22Rv1 (cell line): ENCODE measurements around the gene GRM4.

Experiments
- H3K27ac ChIP-seq: fragments of 450-650 bp; 2 replicates; pipeline ENCODE4 v1.5.1; 2017
- ZFX ChIP-seq: fragments of 450-650 bp; IDR thresholded peaks from 2 replicates; pipeline ENCODE4 v1.6.1; 2017; ENCODE audit warnings: antibody characterized with exemption, borderline replicate concordance
- TF ChIP-seq, protein P1 (sequence below): fragments of 450-650 bp; IDR thresholded peaks from 2 replicates; pipeline ENCODE4 v1.5.1; 2017; ENCODE audit warnings: mild to moderate bottlenecking

The GRM4 gene

DNA sequence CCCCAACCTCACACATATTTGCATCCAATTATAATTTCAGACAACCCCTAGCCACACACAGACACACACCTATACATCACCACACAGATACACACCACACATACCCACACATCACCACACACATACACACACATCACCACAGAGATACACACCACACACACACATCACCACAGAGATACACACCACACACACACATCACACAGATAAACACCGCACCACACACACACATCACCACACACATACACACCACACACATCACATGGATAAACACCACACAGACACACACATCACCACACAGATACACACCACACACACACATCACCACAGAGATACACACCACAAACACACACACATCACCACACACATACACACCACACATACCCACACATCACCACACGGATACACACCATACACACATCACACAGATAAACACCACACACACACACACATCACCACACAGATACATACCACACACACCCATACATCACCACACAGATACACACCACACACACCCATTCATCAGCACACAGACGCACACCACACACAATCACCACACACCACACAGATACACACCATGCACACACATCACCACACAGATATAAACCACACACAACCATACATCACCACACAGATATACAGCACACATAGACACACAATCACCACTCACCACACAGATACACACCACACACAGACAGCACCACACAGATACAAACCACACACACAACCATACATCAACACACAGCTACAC lies 74.6 kb downstream of the GRM4 start:
- no peak overlapping the region for H3K27ac ChIP-seq
- TF ChIP-seq ZFX: no peak
- TF ChIP-seq, protein P1, sequence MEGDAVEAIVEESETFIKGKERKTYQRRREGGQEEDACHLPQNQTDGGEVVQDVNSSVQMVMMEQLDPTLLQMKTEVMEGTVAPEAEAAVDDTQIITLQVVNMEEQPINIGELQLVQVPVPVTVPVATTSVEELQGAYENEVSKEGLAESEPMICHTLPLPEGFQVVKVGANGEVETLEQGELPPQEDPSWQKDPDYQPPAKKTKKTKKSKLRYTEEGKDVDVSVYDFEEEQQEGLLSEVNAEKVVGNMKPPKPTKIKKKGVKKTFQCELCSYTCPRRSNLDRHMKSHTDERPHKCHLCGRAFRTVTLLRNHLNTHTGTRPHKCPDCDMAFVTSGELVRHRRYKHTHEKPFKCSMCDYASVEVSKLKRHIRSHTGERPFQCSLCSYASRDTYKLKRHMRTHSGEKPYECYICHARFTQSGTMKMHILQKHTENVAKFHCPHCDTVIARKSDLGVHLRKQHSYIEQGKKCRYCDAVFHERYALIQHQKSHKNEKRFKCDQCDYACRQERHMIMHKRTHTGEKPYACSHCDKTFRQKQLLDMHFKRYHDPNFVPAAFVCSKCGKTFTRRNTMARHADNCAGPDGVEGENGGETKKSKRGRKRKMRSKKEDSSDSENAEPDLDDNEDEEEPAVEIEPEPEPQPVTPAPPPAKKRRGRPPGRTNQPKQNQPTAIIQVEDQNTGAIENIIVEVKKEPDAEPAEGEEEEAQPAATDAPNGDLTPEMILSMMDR: no peak

GRCh38 chr6:34070315-34071135 lies 75.4 kb downstream of the GRM4 start:
- no peak overlapping the region for H3K27ac ChIP-seq

DNA sequence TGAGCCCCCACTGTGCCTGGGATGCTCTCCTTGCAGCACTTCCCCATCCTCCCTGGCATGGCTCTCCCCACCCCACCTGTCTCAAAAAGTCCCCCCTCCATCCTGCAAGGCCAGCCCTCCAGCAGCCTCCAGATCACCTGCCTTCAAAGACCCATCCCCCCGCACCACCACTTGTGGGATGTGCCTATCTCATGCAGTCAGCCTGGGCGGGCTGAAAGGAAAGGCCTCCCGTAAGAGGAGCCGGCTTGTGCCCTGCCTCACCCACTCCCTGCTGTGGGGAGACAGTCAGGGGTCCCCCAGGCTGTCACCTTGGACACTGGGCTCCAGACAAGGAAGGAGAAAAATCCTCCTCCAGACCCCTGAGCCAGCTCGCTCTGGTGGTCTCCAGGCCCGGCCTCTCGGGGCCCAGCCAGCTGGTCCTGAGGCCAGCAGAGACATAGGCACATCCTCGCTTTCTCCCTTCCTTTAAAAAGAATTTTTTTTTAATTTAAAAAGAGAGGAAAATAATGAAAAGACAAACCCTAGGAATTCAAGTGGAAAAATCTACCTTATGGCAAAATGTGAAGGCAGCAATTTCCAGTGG lies 77.3 kb downstream of the GRM4 start:
- TF ChIP-seq, protein P1: no peak
- TF ChIP-seq ZFX: no peak
- H3K27ac ChIP-seq: no peak overlapping the region

More at GRCh38 chr6:34070315-34071135, 75.4 kb downstream of the GRM4 start:
- TF ChIP-seq ZFX: no peak
- TF ChIP-seq, protein P1: no peak

DNA sequence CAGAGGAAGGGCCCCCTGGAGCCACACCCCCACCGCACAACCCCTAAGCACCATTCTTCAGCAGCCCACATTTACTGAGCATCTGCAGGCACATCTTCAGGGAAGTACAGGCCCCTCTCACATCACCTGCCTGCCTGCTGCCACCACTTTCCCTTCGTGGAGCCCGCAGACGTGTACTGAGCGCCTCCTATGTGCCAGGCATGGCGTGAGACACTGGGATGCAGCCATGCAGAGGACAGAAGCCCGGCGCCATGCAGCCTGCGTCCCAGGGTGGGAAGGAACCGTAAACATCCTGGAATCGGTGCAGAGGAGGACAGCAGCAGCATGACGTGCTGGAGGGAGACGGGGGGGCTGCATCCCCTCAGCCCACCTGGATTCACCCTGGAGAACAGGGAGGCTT lies 78.1 kb downstream of the GRM4 start:
- TF ChIP-seq, protein P1: peak; percentile 80
- TF ChIP-seq ZFX: no peak
- no peak overlapping the region for H3K27ac ChIP-seq

DNA sequence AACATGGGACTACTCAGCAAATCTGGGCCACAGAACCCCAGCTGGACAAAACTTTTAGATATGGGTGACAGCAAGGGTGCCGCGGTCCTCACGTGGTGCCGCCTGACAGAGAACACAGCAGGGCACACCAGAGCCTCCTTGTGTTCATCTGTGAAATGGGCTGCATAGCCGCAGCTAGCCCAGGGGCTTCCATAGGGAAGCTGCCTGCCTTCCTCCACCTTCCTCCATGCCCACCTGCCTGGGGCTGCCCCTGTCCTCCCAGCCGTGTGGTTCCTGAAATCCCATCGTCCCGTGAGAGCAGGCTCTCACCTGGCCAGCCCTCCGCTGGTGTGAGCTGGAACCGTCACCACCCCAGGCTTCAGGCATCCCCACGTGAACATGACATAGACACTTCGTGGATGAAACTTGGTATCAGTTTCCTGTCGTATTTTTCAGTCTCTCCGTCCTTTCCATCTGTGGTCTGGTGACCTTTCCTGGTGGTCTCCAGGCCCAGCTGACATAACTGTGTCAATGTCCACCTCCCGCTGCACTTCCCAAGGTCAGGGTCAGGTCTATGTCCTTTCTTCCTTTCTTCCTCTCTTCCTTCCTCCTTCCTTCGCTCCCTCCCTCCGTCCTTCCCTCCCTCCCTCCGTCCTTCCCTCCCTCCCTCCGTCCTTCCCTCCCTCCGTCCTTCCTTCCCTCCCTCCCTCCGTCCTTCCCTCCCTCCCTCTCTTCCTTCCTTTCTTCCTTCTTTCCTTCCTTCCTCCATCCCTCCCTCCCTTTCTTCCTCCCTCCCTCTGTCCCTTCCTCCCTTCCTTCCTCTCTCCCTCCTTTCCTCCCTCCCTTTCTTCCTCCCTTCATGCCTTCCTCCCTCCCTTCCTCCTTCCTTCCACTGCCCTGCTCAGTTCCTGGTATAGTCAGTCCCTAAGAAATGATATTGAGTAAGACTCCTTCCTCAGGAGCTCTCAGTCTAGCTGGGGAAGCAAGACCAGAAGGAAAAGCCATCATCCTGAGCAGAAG lies 78.8 kb downstream of the GRM4 start:
- H3K27ac ChIP-seq: no peak overlapping the region
- no peak for TF ChIP-seq ZFX
- TF ChIP-seq, protein P1: peak; percentile 11; the same call in 1 of the 2 replicates

GRCh38 chr6:34066218-34066571 lies 79.7 kb downstream of the GRM4 start:
- TF ChIP-seq, protein P1: no peak
- no peak for TF ChIP-seq ZFX
- no peak overlapping the region for H3K27ac ChIP-seq
